PC-3 (cell line): ENCODE results near the gene ZNF574. TPM values are rescaled to one million over a fixed set of nuclear protein-coding genes. Genes with fewer than 3 reads are reported as not detected.

ENCODE experiments used
- ATAC-seq: fragments of 200-7000 bp; cut with Tn5 transposase; 2 replicates; pipeline ENCODE4 v1.9.1; 2020; ENCODE audit warnings: mild to moderate bottlenecking, moderate library complexity
- BruUV-seq: library from RNA; stranded (reverse); fragments of 400-500 nt; replicated peaks from 2 replicates; lab custom pipeline; 2021; lab: Mats Ljungman, UMichigan
- CTCF ChIA-PET: fragments of 300-600 bp; sonication (Branson Sonifier 250); formaldehyde crosslinking; loops from one replicate; lab custom pipeline; 2022; ENCODE audit warnings: antibody characterized with exemption; lab: Charles Lee
- POLR2A ChIA-PET: fragments of 300-600 bp; sonication (Branson Sonifier 250); formaldehyde crosslinking; loops from one replicate; lab custom pipeline; 2022; ENCODE audit warnings: antibody characterized with exemption; ENCODE audit not compliant: unreplicated experiment; lab: Charles Lee
- DNase-seq: peaks from one replicate; pipeline ENCODE4 v3.0.0-alpha.2; 2015
- H2AFZ ChIP-seq: fragments of 300-600 bp; sonication (generic); 2 replicates; pipeline ENCODE4 v1.6.0; 2016; ENCODE audit warnings: antibody characterized with exemption, low read length
- H3F3A ChIP-seq: fragments of 300-600 bp; sonication (generic); one replicate; pipeline ENCODE4 v1.6.0; 2017; ENCODE audit warnings: antibody characterized with exemption, low read length, control low read depth, mild to moderate bottlenecking; ENCODE audit not compliant: unreplicated experiment
- H3K27ac ChIP-seq: fragments of 300-600 bp; sonication (generic); 2 replicates; pipeline ENCODE4 v1.5.1; 2016; ENCODE audit warnings: mild to moderate bottlenecking, low read length
- H3K27me3 ChIP-seq: fragments of 300-600 bp; sonication (generic); 2 replicates; pipeline ENCODE4 v1.6.1; 2016; ENCODE audit warnings: low read length, mixed read lengths
- H3K36me3 ChIP-seq: fragments of 300-600 bp; sonication (generic); 2 replicates; pipeline ENCODE4 v1.6.1; 2016; ENCODE audit warnings: low read depth, mixed run types, low read length, mixed read lengths
- H3K4me1 ChIP-seq: fragments of 300-600 bp; sonication (generic); 2 replicates; pipeline ENCODE4 v1.5.1; 2016; ENCODE audit warnings: low read length; ENCODE audit not compliant: insufficient read depth
- H3K4me2 ChIP-seq: fragments of 300-600 bp; sonication (generic); 2 replicates; pipeline ENCODE4 v1.6.0; 2016; ENCODE audit warnings: low read length
- H3K4me3 ChIP-seq: fragments of 300-600 bp; sonication (generic); 2 replicates; pipeline ENCODE4 v1.5.1; 2016; ENCODE audit warnings: mild to moderate bottlenecking, low read length, mixed read lengths
- H3K79me2 ChIP-seq: fragments of 300-600 bp; sonication (generic); 2 replicates; pipeline ENCODE4 v1.6.1; 2017; ENCODE audit warnings: low read length, mixed read lengths
- H3K9ac ChIP-seq: fragments of 300-600 bp; sonication (generic); 2 replicates; pipeline ENCODE4 v1.6.0; 2016; ENCODE audit warnings: mild to moderate bottlenecking, low read length
- H3K9me2 ChIP-seq: fragments of 300-600 bp; sonication (generic); replicated peaks from 2 replicates; pipeline ENCODE4 v1.6.1; 2016; ENCODE audit warnings: mixed run types, low read length, mixed read lengths
- H3K9me3 ChIP-seq: fragments of 300-600 bp; sonication (generic); 2 replicates; pipeline ENCODE4 v1.6.1; 2016; ENCODE audit warnings: low read length, mixed read lengths
- H4K20me1 ChIP-seq: fragments of 300-600 bp; sonication (generic); 2 replicates; pipeline ENCODE4 v1.6.1; 2016; ENCODE audit warnings: low read length, mixed read lengths
- EZH2 ChIP-seq: fragments of 300-600 bp; sonication (generic); IDR thresholded peaks from one replicate; pipeline ENCODE4 v1.6.1; 2017; ENCODE audit warnings: antibody characterized with exemption, mild to moderate bottlenecking, low read length; ENCODE audit not compliant: unreplicated experiment
- EZH2phosphoT487 ChIP-seq: fragments of 300-600 bp; sonication (generic); IDR thresholded peaks from 2 replicates; pipeline ENCODE4 v1.6.1; 2018; ENCODE audit warnings: mild to moderate bottlenecking, antibody characterized with exemption, low read length, borderline replicate concordance
- intact Hi-C: fragments of 100-400 bp; cut with micrococcal nuclease; formaldehyde crosslinking; loops from 2 replicates; pipeline ENCODE4 v1.9.0; 2023
- total RNA-seq: library from RNA; depleted of rRNA; stranded (reverse); fragments of >200 nt; gene quantifications from 2 replicates; pipeline ENCODE4 v1.2.3, GENCODE V29; 2014
- TF ChIP-seq, protein P1 (sequence below): fragments of 300-600 bp; sonication (generic); conservative IDR thresholded peaks from 2 replicates; pipeline ENCODE4 v1.5.1; 2017; ENCODE audit warnings: antibody characterized with exemption, low read depth, mild to moderate bottlenecking, low read length

The ZNF574 gene
- total RNA-seq, 1 experiment from 2014 or later: 14.4 TPM

DNA sequence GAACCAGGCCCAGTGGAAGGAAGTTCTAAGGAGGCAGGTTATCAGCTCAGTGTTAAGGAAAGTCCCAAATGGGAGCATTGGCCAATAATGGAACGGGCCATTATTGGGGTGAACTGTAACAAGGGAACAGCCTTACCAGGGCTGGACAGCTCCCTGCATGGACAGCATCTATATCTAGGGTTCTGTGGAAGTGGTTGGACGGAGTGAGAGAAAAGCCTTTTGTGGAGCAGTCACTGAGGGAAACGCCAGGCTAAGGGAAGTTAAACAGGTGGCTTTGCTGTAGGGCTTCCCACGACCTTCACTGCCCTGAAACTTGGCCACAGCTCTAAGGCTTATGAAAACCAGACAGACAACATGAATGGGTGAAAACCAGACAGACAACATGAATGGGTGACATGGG, 39.3 kb downstream of the ZNF574 start:
- H2AFZ ChIP-seq: no peak overlapping the region
- ATAC-seq: no peak

DNA sequence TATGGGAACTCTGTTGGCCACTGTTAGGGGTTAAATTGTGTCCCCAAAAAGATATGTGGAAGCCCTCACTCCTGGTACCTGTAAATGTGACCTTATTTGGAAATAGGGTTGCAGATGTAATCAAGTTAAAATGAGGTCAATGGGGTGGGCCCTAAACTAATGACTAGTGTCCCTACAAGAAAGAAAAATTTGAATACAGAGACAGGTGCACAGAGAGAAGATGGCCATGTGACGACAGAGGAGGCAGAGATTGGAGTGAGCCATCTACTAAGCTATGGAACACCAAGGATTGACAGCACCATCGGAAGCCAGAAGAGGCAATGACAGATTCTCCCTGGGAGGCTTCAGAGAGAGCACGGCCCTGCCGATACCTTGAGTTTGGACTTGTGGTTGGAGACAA, 39.7 kb downstream of the ZNF574 start:
- no peaks in the 10 kb centered on the region for H3K9me2 ChIP-seq
- H3K4me1 ChIP-seq: peaks cover 34% of the 10 kb centered on the region
- no peak overlapping the region for H2AFZ ChIP-seq
- no TSS peak for BruUV-seq
- no peak for ATAC-seq
- no peaks in the 10 kb centered on the region for H3K9me3 ChIP-seq
- DNase-seq: no peak
- no peaks in the 10 kb centered on the region for H3K79me2 ChIP-seq
- no peak overlapping the region for H3K4me2 ChIP-seq
- H4K20me1 ChIP-seq: no peaks in the 10 kb centered on the region
- TF ChIP-seq EZH2 (no peak), EZH2phosphoT487 (no peak)
- TF ChIP-seq, protein P1, sequence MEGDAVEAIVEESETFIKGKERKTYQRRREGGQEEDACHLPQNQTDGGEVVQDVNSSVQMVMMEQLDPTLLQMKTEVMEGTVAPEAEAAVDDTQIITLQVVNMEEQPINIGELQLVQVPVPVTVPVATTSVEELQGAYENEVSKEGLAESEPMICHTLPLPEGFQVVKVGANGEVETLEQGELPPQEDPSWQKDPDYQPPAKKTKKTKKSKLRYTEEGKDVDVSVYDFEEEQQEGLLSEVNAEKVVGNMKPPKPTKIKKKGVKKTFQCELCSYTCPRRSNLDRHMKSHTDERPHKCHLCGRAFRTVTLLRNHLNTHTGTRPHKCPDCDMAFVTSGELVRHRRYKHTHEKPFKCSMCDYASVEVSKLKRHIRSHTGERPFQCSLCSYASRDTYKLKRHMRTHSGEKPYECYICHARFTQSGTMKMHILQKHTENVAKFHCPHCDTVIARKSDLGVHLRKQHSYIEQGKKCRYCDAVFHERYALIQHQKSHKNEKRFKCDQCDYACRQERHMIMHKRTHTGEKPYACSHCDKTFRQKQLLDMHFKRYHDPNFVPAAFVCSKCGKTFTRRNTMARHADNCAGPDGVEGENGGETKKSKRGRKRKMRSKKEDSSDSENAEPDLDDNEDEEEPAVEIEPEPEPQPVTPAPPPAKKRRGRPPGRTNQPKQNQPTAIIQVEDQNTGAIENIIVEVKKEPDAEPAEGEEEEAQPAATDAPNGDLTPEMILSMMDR: no peak
- H3K4me3 ChIP-seq: no peak overlapping the region
- intact Hi-C loops: no loop called here
- H3F3A ChIP-seq: no peaks in the 10 kb centered on the region
- H3K27me3 ChIP-seq: no peaks in the 10 kb centered on the region
- no peaks in the 10 kb centered on the region for H3K36me3 ChIP-seq
- ChIA-PET POLR2A (no interaction called here), CTCF (no interaction called here)
- H3K9ac ChIP-seq: no peak overlapping the region
- H3K27ac ChIP-seq: no peak overlapping the region

More for the DNA sequence above, 39.3 kb downstream of the ZNF574 start:
- Histone ChIP-seq H3K27me3 (no peaks in the 10 kb centered on the region), H3K27ac (no peak overlapping the region), H3K4me1 (peaks cover 34% of the 10 kb centered on the region), H3K79me2 (no peaks in the 10 kb centered on the region), H3K9me3 (no peaks in the 10 kb centered on the region), H3K36me3 (no peaks in the 10 kb centered on the region), H3K4me3 (no peak overlapping the region), H3F3A (no peaks in the 10 kb centered on the region), H3K4me2 (no peak overlapping the region), H3K9me2 (no peaks in the 10 kb centered on the region), H3K9ac (no peak overlapping the region), H4K20me1 (no peaks in the 10 kb centered on the region)
- POLR2A ChIA-PET: interaction anchor here (0.6 kb wide), 1 partner anchor 8 kb away, joined by 4 read pairs; no protein-coding TSS in a partner anchor
- TF ChIP-seq EZH2phosphoT487: no peak
- no peak for TF ChIP-seq EZH2
- TF ChIP-seq, protein P1: no peak
- CTCF ChIA-PET: no interaction called here
- DNase-seq: no peak
- intact Hi-C loops: no loop called here
- no TSS peak for BruUV-seq

DNA sequence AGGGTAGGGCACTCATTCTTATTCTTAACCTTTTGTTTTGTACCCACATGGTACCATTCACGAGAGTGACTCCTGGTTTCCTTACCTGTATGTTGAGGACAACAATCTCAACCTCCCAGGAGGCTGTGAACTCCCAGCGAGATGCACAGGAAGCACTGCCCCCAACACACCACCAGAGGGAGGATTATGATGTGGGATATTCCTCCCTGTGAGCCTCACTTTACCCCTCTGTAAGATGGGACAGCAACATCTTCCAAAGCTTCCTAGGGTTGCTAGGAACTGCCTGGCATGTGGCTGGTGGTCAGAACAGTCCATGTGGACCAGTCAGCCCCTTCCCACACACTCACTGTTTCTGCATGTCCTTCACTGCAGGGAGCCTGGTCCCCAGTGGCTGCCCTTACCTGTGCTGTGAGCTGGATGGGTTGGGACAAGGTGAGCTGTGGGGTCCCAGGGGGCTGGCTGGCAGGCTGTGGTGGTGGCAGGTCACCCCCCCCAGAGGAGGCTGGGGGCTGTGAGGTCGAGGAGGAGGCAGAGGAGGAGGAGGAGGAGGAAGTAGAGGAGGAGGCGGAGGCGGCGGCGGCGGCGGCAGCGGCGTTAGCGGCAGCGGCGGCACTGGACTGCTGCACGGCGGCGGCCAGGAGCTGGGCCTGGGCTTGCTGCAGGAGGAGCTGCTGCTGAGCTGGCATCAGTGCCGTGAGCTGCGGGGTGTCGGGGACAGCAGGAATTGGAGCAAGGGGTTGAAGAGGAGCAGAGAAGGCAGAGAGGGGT, 40.5 kb downstream of the ZNF574 start:
- Histone ChIP-seq H3F3A (no peaks in the 10 kb centered on the region), H3K4me1 (peaks cover 40% of the 10 kb centered on the region), H3K4me2 (no peak overlapping the region), H3K9ac (no peak overlapping the region), H3K79me2 (no peaks in the 10 kb centered on the region), H2AFZ (no peak overlapping the region), H3K36me3 (no peaks in the 10 kb centered on the region), H3K27me3 (no peaks in the 10 kb centered on the region), H4K20me1 (no peaks in the 10 kb centered on the region), H3K4me3 (no peak overlapping the region), H3K27ac (no peak overlapping the region), H3K9me2 (no peaks in the 10 kb centered on the region), H3K9me3 (no peaks in the 10 kb centered on the region)
- CTCF ChIA-PET: no interaction called here
- ATAC-seq (no peak), DNase-seq (no peak)
- BruUV-seq: no TSS peak
- TF ChIP-seq EZH2 (no peak), EZH2phosphoT487 (no peak)
- TF ChIP-seq, protein P1: no peak
- POLR2A ChIA-PET: no interaction called here
- intact Hi-C loops: no loop called here
